Activated B cell treated with CpG ODN at 0.5 μM for 24 hours (primary cell): ENCODE results near the gene EMD. TPM values are rescaled to one million over a fixed set of nuclear protein-coding genes. Genes with fewer than 3 reads are reported as not detected.

Experiments
- ATAC-seq: fragments of 200-7000 bp; cut with Tn5 transposase; one replicate; pipeline ENCODE4 v1.10.0; 2021; ENCODE audit warnings: low read depth, mild to moderate bottlenecking, moderate library complexity
- CTCF ChIA-PET: fragments of 350-600 bp; sonication (Branson Sonifier 250); formaldehyde crosslinking; loops from one replicate; lab custom pipeline; 2021; ENCODE audit warnings: antibody characterized with exemption; lab: Charles Lee
- POLR2A ChIA-PET: fragments of 350-600 bp; sonication (Branson Sonifier 250); formaldehyde crosslinking; loops from one replicate; lab custom pipeline; 2021; ENCODE audit warnings: antibody characterized with exemption; lab: Charles Lee
- DNase-seq: peaks from one replicate; pipeline ENCODE4 v3.0.0; 2022
- H3K27ac Mint-ChIP-seq: one replicate; pipeline ENCODE4 v1.8.0; 2020; ENCODE audit warnings: mixed read lengths
- H3K27me3 Mint-ChIP-seq: one replicate; pipeline ENCODE4 v1.8.0; 2021; ENCODE audit warnings: mixed read lengths
- H3K36me3 Mint-ChIP-seq: one replicate; pipeline ENCODE4 v1.8.0; 2021; ENCODE audit warnings: low read depth, mixed read lengths
- H3K4me1 Mint-ChIP-seq: one replicate; pipeline ENCODE4 v1.8.0; 2021; ENCODE audit warnings: mixed read lengths
- H3K4me3 Mint-ChIP-seq: one replicate; pipeline ENCODE4 v1.8.0; 2020; ENCODE audit warnings: mild to moderate bottlenecking, mixed read lengths
- H3K9me3 Mint-ChIP-seq: one replicate; pipeline ENCODE4 v1.8.0; 2020; ENCODE audit warnings: mixed read lengths
- intact Hi-C: fragments of 100-400 bp; cut with micrococcal nuclease; formaldehyde crosslinking; loops from one replicate; pipeline ENCODE4 v1.15.1; 2024
- total RNA-seq: library from RNA; stranded (reverse); gene quantifications from 2 replicates; pipeline ENCODE4 v1.2.3, GENCODE V29; 2022
- TF ChIP-seq, protein P1 (sequence below): fragments of 200-600 bp; IDR thresholded peaks from one replicate; pipeline ENCODE4 v1.8.0; 2022; ENCODE audit warnings: antibody characterized with exemption, mild to moderate bottlenecking

EMD gene
- total RNA-seq, 1 donor from 2014 or later = 70.2 TPM

DNA sequence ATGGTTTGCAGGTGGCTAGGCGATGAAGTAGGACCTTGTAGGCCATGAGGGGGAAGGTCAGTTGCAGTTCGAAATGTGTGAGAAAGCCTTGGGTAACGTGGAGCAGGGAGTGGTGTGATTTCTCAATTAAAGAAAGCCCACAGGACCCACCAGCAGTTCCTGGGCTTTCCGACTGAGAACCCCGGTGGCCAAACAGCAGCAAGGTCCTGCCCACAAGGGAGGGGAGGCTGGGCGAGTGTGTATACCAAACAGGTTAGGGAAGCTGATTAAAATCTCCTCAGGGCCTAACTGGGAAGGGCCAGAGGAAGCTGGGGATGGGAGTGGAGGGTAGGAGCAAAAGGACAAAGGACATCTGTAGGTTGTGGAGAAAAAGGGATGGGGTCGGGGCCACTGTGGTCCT lies 51.8 kb downstream of the EMD start:
- ATAC-seq = no peak
- H3K36me3 Mint-ChIP-seq = peaks cover 26% of the 10 kb centered on the region
- H3K4me3 Mint-ChIP-seq = no peak overlapping the region
- TF ChIP-seq, protein P1, sequence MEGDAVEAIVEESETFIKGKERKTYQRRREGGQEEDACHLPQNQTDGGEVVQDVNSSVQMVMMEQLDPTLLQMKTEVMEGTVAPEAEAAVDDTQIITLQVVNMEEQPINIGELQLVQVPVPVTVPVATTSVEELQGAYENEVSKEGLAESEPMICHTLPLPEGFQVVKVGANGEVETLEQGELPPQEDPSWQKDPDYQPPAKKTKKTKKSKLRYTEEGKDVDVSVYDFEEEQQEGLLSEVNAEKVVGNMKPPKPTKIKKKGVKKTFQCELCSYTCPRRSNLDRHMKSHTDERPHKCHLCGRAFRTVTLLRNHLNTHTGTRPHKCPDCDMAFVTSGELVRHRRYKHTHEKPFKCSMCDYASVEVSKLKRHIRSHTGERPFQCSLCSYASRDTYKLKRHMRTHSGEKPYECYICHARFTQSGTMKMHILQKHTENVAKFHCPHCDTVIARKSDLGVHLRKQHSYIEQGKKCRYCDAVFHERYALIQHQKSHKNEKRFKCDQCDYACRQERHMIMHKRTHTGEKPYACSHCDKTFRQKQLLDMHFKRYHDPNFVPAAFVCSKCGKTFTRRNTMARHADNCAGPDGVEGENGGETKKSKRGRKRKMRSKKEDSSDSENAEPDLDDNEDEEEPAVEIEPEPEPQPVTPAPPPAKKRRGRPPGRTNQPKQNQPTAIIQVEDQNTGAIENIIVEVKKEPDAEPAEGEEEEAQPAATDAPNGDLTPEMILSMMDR = no peak
- CTCF ChIA-PET = no interaction called here
- H3K27ac Mint-ChIP-seq = no peak overlapping the region
- no peaks in the 10 kb centered on the region for H3K9me3 Mint-ChIP-seq
- DNase-seq = no peak
- H3K27me3 Mint-ChIP-seq = no peaks in the 10 kb centered on the region
- intact Hi-C loops = no loop called here
- H3K4me1 Mint-ChIP-seq = peaks cover 24% of the 10 kb centered on the region
- POLR2A ChIA-PET = interaction anchor here (0.6 kb wide), 2 partner anchors 321 to 559 kb away, joined by 3 read pairs; no protein-coding TSS in a partner anchor

Other genes with a start within 250 kb of the EMD start
- gene OPN1LW, start 235.1 kb upstream of the EMD start, total RNA-seq = not detected in 2 replicates
- gene OPN1MW, start 196.7 kb upstream of the EMD start, total RNA-seq = not detected in 2 replicates
- gene OPN1MW2, start 159.5 kb upstream of the EMD start, total RNA-seq = not detected in 2 replicates
- not detected in 2 replicates for gene OPN1MW3, start 121.7 kb upstream of the EMD start, total RNA-seq
- gene TEX28, start 84.2 kb upstream of the EMD start, total RNA-seq = not detected in 2 replicates
- not detected in 2 replicates for gene TKTL1, start 83.5 kb upstream of the EMD start, total RNA-seq
- gene FLNA, start 4.7 kb upstream of the EMD start, total RNA-seq = 605 and 679 TPM in 2 replicates
- 5,113 and 5,534 TPM in 2 replicates for gene RPL10, start 19.1 kb downstream of the EMD start, total RNA-seq
- 15.3 and 15.8 TPM in 2 replicates for gene DNASE1L1, start 30.0 kb downstream of the EMD start, total RNA-seq
- 50.5 and 66.1 TPM in 2 replicates for gene TAFAZZIN, start 32.2 kb downstream of the EMD start, total RNA-seq
- gene ATP6AP1, start 49.4 kb downstream of the EMD start, total RNA-seq = 36.6 and 38.8 TPM in 2 replicates
- gene GDI1, start 57.9 kb downstream of the EMD start, total RNA-seq = 112 and 127 TPM in 2 replicates
- 52.5 and 56.0 TPM in 2 replicates for gene FAM50A, start 64.8 kb downstream of the EMD start, total RNA-seq
- gene PLXNA3, start 79.0 kb downstream of the EMD start, total RNA-seq = 58.9 and 69.5 TPM in 2 replicates
- 16.6 and 18.9 TPM in 2 replicates for gene LAGE3, start 100.0 kb downstream of the EMD start, total RNA-seq
- gene UBL4A, start 107.3 kb downstream of the EMD start, total RNA-seq = 20.4 and 20.9 TPM in 2 replicates
- 13.4 and 17.1 TPM in 2 replicates for gene SLC10A3, start 111.3 kb downstream of the EMD start, total RNA-seq
- 30.0 and 36.1 TPM in 2 replicates for gene FAM3A, start 136.9 kb downstream of the EMD start, total RNA-seq
- gene G6PD, start 167.6 kb downstream of the EMD start, total RNA-seq = 77.1 and 84.6 TPM in 2 replicates
- 52.9 and 61.1 TPM in 2 replicates for gene IKBKG, start 168.3 kb downstream of the EMD start, total RNA-seq
- gene CTAG1A, start 205.8 kb downstream of the EMD start, total RNA-seq = not detected in 2 replicates
- gene CTAG1B, start 240.0 kb downstream of the EMD start, total RNA-seq = not detected in 2 replicates